Measurements from ENCODE around the gene RASAL3. TPM values are rescaled to one million over a fixed set of nuclear protein-coding genes. Genes with fewer than 3 reads are reported as not detected.

RASAL3 gene
- total RNA-seq, 1 experiment from 2014 or later: not detected

DNA sequence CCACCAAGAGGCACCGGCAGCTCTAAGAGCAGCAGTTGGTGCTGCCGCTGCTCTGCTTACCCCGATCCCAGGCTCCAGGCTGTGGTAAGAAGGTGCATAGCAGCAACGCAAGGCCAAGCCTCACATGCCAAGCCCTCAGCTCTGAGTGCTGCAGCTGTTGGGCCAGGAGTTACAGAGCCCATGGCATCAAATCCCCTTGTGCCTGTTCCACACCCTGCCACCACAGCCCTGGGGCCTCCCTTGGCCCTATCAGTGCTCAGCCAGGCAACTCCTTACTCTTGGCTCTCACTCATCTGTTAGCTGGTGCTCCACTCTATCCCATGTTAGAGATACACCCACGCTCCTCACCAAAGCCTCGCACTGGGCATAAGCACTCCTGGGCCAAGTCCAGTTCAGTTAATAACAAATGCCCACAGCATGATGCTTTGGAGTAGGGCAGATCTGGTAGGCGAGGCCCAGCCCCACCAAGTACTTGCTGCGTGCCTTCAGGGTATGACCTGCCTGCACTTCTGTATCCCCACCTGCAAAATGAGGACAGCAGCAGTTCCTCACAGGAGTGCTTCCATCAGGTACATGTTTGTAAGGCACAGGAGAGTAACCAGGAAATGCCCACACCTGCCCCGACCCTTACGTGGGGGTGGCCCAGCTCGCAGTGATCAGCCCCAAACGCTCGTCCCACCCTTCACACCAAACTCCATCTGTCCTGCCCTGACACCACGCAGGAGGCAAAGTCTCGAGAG lies 61.8 kb downstream of the RASAL3 start:
- Histone ChIP-seq H3K4me1 (ENCODE audit: insufficient read depth, low read length) (no peaks in the 10 kb centered on the region), H3K4me3 (ENCODE audit: low read length) (no peak overlapping the region), H3K9ac (ENCODE audit: low read length) (no peak overlapping the region), H3K36me3 (ENCODE audit: low read depth, low read length) (peaks cover 30% of the 10 kb centered on the region), H2AFZ (ENCODE audit: low read length) (no peak overlapping the region), H3K4me2 (ENCODE audit: low read length) (no peak overlapping the region), H3F3A (ENCODE audit: low read length, unreplicated experiment) (no peaks in the 10 kb centered on the region), H3K27me3 (ENCODE audit: low read length) (no peaks in the 10 kb centered on the region), H4K20me1 (ENCODE audit: low read length) (peaks cover 38% of the 10 kb centered on the region), H3K27ac (ENCODE audit: low read length) (no peak overlapping the region), H3K9me3 (ENCODE audit: low read length) (no peaks in the 10 kb centered on the region), H3K9me2 (replicated peaks; ENCODE audit: low read length) (no peaks in the 10 kb centered on the region), H3K79me2 (ENCODE audit: low read length) (peaks cover 59% of the 10 kb centered on the region)
- intact Hi-C loops (cut with micrococcal nuclease): no loop called here
- BruUV-seq (replicated peaks): no TSS peak
- ChIA-PET POLR2A (ENCODE audit: unreplicated experiment) (no interaction called here), CTCF (no interaction called here)
- DNase-seq (no peak), ATAC-seq (no peak)
- TF ChIP-seq CTCF (conservative IDR thresholded peaks at IDR 0.05; ENCODE audit: low read depth, low read length) (no peak), EZH2 (IDR thresholded peaks at IDR 0.05; ENCODE audit: low read length, unreplicated experiment) (no peak), EZH2phosphoT487 (IDR thresholded peaks at IDR 0.05; ENCODE audit: borderline replicate concordance, low read length) (no peak)

Small RNAs within 50 kb of the gene (microRNA-seq; reads per million reads assigned to microRNA genes)
- not detected for gene MIR1470 (ENCODE audit: unreplicated experiment)

Other genes starting within 250 kb of the RASAL3 start
- gene EPHX3, start 232.1 kb downstream of the RASAL3 start, total RNA-seq (2014; rRNA removed): not detected in 2 replicates
- 20.9 and 46.4 TPM in 2 replicates for gene BRD4, start 132.0 kb downstream of the RASAL3 start, total RNA-seq (2014; rRNA removed)
- 36.3 and 48.0 TPM in 2 replicates for gene AKAP8, start 84.8 kb downstream of the RASAL3 start, total RNA-seq (2014; rRNA removed)
- 97.9 and 137 TPM in 2 replicates for gene AKAP8L, start 45.6 kb downstream of the RASAL3 start, total RNA-seq (2014; rRNA removed)
- 30.9 and 35.1 TPM in 2 replicates for gene WIZ, start 14.6 kb downstream of the RASAL3 start, total RNA-seq (2014; rRNA removed)
- gene PGLYRP2, start 15.0 kb upstream of the RASAL3 start, total RNA-seq (2014; rRNA removed): not detected in 2 replicates
- gene CYP4F22, start 44.0 kb upstream of the RASAL3 start, total RNA-seq (2014; rRNA removed): 0.07 TPM in 1 of 2 replicates, not detected in the other
- gene CYP4F8, start 150.7 kb upstream of the RASAL3 start, total RNA-seq (2014; rRNA removed): not detected in 2 replicates
- not detected in 2 replicates for gene CYP4F3, start 176.4 kb upstream of the RASAL3 start, total RNA-seq (2014; rRNA removed)
- gene CYP4F12, start 208.5 kb upstream of the RASAL3 start, total RNA-seq (2014; rRNA removed): not detected in 2 replicates

Measured in PC-3 (cell line).